IPS-18a (cell line): Measurements from ENCODE around the gene TDG.

ENCODE experiments used
- H3K27ac ChIP-seq: one replicate; pipeline ENCODE4 v1.5.1; 2013; ENCODE audit warnings: low read length
- H3K27me3 ChIP-seq: one replicate; pipeline ENCODE4 v1.6.1; 2013; ENCODE audit warnings: mild to moderate bottlenecking, low read length; ENCODE audit not compliant: control insufficient read depth, insufficient read depth
- H3K36me3 ChIP-seq: one replicate; pipeline ENCODE4 v1.6.1; 2013; ENCODE audit warnings: low read depth, low read length; ENCODE audit not compliant: control insufficient read depth
- H3K4me1 ChIP-seq: one replicate; pipeline ENCODE4 v1.6.1; 2013; ENCODE audit warnings: low read depth, low read length; ENCODE audit not compliant: control insufficient read depth
- H3K4me3 ChIP-seq: one replicate; pipeline ENCODE4 v1.5.1; 2013; ENCODE audit warnings: low read length
- H3K9ac ChIP-seq: one replicate; pipeline ENCODE4 v1.6.1; 2013; ENCODE audit warnings: mild to moderate bottlenecking, low read length, moderate library complexity
- H3K9me3 ChIP-seq: one replicate; pipeline ENCODE4 v1.6.1; 2013; ENCODE audit warnings: low read depth, low read length; ENCODE audit not compliant: control insufficient read depth

TDG gene

GRCh38 chr12:103965255-103965589 is 450 bp upstream of the TDG start:
- peak overlapping the region; percentile 95 for H3K4me3 ChIP-seq
- no peaks in the 10 kb centered on the region for H3K27me3 ChIP-seq
- peaks cover 18% of the 10 kb centered on the region for H3K36me3 ChIP-seq
- H3K4me1 ChIP-seq: peaks cover 16% of the 10 kb centered on the region
- H3K27ac ChIP-seq: peak overlapping the region; percentile 77
- H3K9me3 ChIP-seq: no peaks in the 10 kb centered on the region
- H3K9ac ChIP-seq: peak overlapping the region; percentile 98

- Histone ChIP-seq H3K9ac (peak overlapping the region; percentile 98), H3K4me1 (peaks cover 16% of the 10 kb centered on the region), H3K27ac (peak overlapping the region; percentile 81), H3K9me3 (no peaks in the 10 kb centered on the region), H3K27me3 (no peaks in the 10 kb centered on the region), H3K4me3 (peak overlapping the region; percentile 95), H3K36me3 (peaks cover 18% of the 10 kb centered on the region)
Observed at GRCh38 chr12:103966736-103967135, 1.1 kb downstream of the TDG start.

- Histone ChIP-seq H3K27me3 (no peaks in the 10 kb centered on the region), H3K4me1 (peaks cover 11% of the 10 kb centered on the region), H3K9me3 (no peaks in the 10 kb centered on the region), H3K36me3 (peaks cover 13% of the 10 kb centered on the region), H3K9ac (no peak overlapping the region), H3K27ac (no peak overlapping the region), H3K4me3 (no peak overlapping the region)
Observed at GRCh38 chr12:103969391-103969790, 3.7 kb downstream of the TDG start.

- H3K4me1 ChIP-seq: no peaks in the 10 kb centered on the region
- no peak overlapping the region for H3K9ac ChIP-seq
- H3K4me3 ChIP-seq: no peak overlapping the region
- H3K36me3 ChIP-seq: peaks cover 37% of the 10 kb centered on the region
- no peak overlapping the region for H3K27ac ChIP-seq
- no peaks in the 10 kb centered on the region for H3K27me3 ChIP-seq
- H3K9me3 ChIP-seq: no peaks in the 10 kb centered on the region
Observed at GRCh38 chr12:103973909-103974308, 8.2 kb downstream of the TDG start.

- H3K9me3 ChIP-seq: no peaks in the 10 kb centered on the region
- H3K27me3 ChIP-seq: no peaks in the 10 kb centered on the region
- no peak overlapping the region for H3K9ac ChIP-seq
- no peak overlapping the region for H3K27ac ChIP-seq
- H3K36me3 ChIP-seq: peaks cover 38% of the 10 kb centered on the region
- H3K4me1 ChIP-seq: no peaks in the 10 kb centered on the region
- no peak overlapping the region for H3K4me3 ChIP-seq
Observed at GRCh38 chr12:103975368-103975767, 9.7 kb downstream of the TDG start.

GRCh38 chr12:103978384-103978982 is 12.8 kb downstream of the TDG start:
- no peaks in the 10 kb centered on the region for H3K9me3 ChIP-seq
- no peak overlapping the region for H3K9ac ChIP-seq
- H3K36me3 ChIP-seq: peaks cover 66% of the 10 kb centered on the region
- H3K27ac ChIP-seq: no peak overlapping the region
- no peak overlapping the region for H3K4me3 ChIP-seq
- H3K27me3 ChIP-seq: no peaks in the 10 kb centered on the region
- no peaks in the 10 kb centered on the region for H3K4me1 ChIP-seq

- H3K9me3 ChIP-seq: no peaks in the 10 kb centered on the region
- H3K36me3 ChIP-seq: peaks cover 66% of the 10 kb centered on the region
- H3K9ac ChIP-seq: no peak overlapping the region
- H3K27me3 ChIP-seq: no peaks in the 10 kb centered on the region
- H3K4me3 ChIP-seq: no peak overlapping the region
- no peak overlapping the region for H3K27ac ChIP-seq
- H3K4me1 ChIP-seq: no peaks in the 10 kb centered on the region
Observed at GRCh38 chr12:103986829-103987228, 21.2 kb downstream of the TDG start.

- no peaks in the 10 kb centered on the region for H3K4me1 ChIP-seq
- no peaks in the 10 kb centered on the region for H3K27me3 ChIP-seq
- no peak overlapping the region for H3K9ac ChIP-seq
- no peak overlapping the region for H3K4me3 ChIP-seq
- peaks cover 3% of the 10 kb centered on the region for H3K36me3 ChIP-seq
- no peak overlapping the region for H3K27ac ChIP-seq
- H3K9me3 ChIP-seq: no peaks in the 10 kb centered on the region
Observed at GRCh38 chr12:103994235-103994634, 28.6 kb downstream of the TDG start.

- Histone ChIP-seq H3K9me3 (no peaks in the 10 kb centered on the region), H3K4me1 (no peaks in the 10 kb centered on the region), H3K27ac (no peak overlapping the region), H3K4me3 (no peak overlapping the region), H3K9ac (no peak overlapping the region), H3K27me3 (no peaks in the 10 kb centered on the region), H3K36me3 (no peaks in the 10 kb centered on the region)
Observed at GRCh38 chr12:103996595-103996994, 30.9 kb downstream of the TDG start.

GRCh38 chr12:103997286-103997900 is 31.7 kb downstream of the TDG start:
- Histone ChIP-seq H3K36me3 (no peaks in the 10 kb centered on the region), H3K4me1 (no peaks in the 10 kb centered on the region), H3K27ac (no peak overlapping the region), H3K9ac (no peak overlapping the region), H3K27me3 (no peaks in the 10 kb centered on the region), H3K9me3 (no peaks in the 10 kb centered on the region), H3K4me3 (no peak overlapping the region)

GRCh38 chr12:103998976-103999375 is 33.3 kb downstream of the TDG start:
- H3K9me3 ChIP-seq: no peaks in the 10 kb centered on the region
- no peaks in the 10 kb centered on the region for H3K36me3 ChIP-seq
- no peaks in the 10 kb centered on the region for H3K27me3 ChIP-seq
- no peak overlapping the region for H3K4me3 ChIP-seq
- H3K9ac ChIP-seq: no peak overlapping the region
- no peaks in the 10 kb centered on the region for H3K4me1 ChIP-seq
- H3K27ac ChIP-seq: no peak overlapping the region

- Histone ChIP-seq H3K4me1 (no peaks in the 10 kb centered on the region), H3K27me3 (no peaks in the 10 kb centered on the region), H3K27ac (no peak overlapping the region), H3K4me3 (no peak overlapping the region), H3K9ac (no peak overlapping the region), H3K9me3 (no peaks in the 10 kb centered on the region), H3K36me3 (no peaks in the 10 kb centered on the region)
Observed at GRCh38 chr12:104000807-104001434, 35.2 kb downstream of the TDG start.
